GM18502 (cell line): Measurements from ENCODE around the gene GPR152.

Experiments
- ATAC-seq: cut with Tn5 transposase; IDR thresholded peaks from one replicate; pipeline ENCODE4 v1.9.1; 2021; ENCODE audit warnings: mild to moderate bottlenecking; ENCODE audit not compliant: unreplicated experiment, poor library complexity

Gene GPR152

DNA sequence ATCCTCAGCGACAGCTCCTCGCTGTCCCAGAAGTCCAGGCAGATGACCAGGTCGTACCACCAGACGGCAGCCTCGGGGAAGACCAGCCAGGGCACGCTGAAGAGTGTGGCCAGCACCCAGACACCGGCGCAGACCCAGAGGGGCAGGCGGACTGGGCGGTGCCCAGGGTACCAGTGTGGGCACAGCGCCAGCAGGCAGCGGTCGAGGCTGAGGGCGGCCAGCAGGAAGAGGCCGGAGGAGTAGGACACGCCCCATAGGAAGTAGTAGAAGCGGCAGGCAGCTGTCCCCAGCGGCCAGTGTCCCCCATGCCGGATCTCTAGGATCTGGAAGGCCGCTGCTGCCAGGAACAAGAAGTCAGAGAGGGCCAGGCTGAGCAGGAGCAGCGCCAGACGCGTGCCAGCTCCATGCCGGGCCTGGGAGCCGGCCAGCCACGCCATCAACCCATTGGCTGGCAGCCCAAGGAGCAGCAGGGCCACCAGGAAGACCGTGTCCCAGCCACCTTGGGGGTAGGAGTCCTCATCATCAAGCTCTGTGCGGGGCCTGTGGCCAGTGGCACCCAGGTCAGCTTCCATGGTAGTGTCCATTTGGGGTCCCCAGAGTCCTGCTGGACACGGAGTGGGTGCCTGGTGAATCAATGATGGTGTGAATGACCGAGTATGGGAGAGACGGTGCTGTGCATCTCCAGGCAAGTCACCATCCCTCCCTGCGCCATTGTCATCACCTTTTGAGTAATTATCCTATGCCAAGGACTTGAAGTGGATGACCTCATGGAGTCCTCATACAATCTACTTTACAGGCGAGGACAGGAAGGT lies at the start of gene GPR152:
GPR152 (minus strand) TSS at position 589 of the 812 bp plus-strand sequence; CDS start at position 584, 5 bp downstream.
- no peak for ATAC-seq

GRCh38 chr11:67501854-67502253 lies 49.3 kb upstream of the GPR152 start:
- ATAC-seq, result no peak

DNA sequence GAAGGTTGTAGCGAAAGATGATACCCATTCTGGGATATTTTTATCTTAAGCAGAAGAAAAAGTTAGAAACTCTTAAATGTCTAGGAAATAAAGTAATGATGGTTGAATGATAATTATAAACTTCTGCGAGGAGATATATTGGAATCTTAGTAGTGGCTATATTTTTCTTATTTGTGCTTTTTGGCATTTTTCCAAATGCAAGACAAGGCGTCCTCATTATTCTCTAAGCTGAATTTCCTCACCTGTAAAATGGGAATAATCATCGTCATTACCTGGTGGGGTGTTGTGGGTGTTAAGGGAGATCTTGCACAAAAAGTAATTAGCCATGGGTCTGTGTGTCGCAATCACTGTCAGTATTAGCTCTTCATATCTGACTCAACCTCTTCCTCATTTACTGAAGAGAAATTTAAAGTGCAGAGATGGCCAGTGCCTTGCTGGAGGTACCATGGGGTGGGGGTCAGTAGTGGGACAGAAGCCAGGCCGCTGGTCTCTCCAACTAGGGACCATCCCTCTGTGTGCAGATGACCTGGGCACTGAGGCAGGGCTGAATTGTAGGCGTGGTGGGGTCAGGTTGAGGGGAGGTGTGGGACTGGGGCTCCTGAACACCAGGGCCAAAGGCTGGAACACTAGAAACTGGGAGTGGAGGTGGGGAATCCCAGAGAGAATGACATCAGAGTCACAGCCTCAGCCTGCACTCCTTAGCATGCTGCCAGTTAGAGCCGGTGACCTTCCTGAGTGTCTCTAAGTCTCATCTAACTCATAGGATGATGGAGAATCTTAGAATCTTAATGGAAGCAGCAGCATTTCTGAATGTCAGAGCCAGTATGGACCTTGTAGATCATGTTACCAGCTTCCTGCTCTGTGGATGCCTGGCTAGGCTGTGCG lies 48.5 kb upstream of the GPR152 start:
- no peak for ATAC-seq

DNA sequence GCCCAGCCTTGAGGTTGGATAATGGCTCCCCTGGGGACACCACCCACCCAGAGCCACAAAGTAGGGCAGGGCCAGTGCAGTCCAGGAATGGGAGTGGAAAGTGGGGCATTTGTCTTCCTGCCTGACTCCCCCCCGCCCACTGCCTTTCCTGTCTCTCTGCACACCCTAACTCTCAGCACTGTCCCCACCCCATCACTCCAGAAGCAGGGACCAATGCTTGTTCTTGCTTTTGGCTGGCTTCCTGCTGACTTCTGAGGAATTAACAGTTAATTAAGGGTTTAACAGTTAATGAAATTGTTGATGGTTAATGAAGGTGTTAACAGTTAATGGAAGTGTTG lies 47.9 kb upstream of the GPR152 start:
- no peak for ATAC-seq

GRCh38 chr11:67499808-67500483 lies 47.4 kb upstream of the GPR152 start:
- no peak for ATAC-seq

- no peak for ATAC-seq
These were observed 46.0 kb upstream of the GPR152 start for GRCh38 chr11:67498544-67498972.

DNA sequence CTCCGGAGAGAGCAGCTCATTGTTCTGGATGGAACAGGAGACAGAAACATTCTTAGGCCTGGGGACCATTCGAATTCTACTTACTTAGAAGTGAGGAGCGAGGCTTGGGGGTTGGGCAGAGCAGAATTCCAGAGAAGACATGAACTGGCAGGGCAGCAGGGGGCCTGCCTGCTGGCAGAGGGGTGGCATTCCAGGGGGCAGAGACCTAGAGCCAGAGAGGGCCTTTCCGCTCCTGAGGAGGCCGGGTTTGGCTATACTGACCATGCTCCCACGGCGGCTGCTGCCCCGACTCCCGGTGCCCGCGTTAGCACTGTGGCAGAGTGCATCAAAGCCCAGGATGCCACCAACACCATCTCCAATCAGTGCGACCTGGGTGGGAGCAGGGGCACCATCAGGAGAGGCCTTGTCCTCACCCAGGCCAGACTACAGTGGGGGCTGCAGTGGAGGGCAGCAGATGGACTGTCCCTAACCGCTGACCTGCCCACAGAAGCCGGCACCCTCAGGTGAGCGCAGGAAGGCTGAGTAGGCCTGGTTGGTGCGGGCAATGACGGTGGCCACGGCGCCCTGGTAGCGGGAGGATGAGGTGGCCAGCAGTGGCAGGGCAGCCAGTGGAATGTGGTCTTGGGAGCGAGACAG lies 45.2 kb upstream of the GPR152 start:
- no peak for ATAC-seq

DNA sequence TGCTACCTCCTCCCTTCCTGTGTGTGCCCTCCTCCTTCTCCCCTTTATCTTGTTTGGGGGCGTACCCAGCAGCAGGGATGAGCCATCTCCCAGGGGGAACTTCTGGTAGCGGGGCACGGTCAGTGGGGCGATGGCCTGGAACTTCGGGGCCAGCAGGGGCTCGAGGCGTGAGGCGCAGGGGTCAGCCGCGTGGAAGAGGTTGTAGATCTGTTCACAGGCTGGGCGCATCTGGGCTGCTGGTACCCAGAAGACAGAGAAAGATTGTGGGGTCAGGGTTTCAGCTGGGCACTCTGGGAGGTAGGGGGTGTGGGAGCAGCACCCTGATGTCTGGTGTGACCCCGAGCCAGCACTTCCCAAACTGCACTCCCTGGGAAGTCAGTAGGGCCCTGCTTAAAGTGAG lies 43.6 kb upstream of the GPR152 start:
- no peak for ATAC-seq

- no peak for ATAC-seq
These were observed 42.9 kb upstream of the GPR152 start for GRCh38 chr11:67495234-67496005.

GRCh38 chr11:67494371-67495233 lies 42.1 kb upstream of the GPR152 start:
- ATAC-seq, result no peak

- no peak for ATAC-seq
These were observed 41.2 kb upstream of the GPR152 start for GRCh38 chr11:67493548-67494370.

DNA sequence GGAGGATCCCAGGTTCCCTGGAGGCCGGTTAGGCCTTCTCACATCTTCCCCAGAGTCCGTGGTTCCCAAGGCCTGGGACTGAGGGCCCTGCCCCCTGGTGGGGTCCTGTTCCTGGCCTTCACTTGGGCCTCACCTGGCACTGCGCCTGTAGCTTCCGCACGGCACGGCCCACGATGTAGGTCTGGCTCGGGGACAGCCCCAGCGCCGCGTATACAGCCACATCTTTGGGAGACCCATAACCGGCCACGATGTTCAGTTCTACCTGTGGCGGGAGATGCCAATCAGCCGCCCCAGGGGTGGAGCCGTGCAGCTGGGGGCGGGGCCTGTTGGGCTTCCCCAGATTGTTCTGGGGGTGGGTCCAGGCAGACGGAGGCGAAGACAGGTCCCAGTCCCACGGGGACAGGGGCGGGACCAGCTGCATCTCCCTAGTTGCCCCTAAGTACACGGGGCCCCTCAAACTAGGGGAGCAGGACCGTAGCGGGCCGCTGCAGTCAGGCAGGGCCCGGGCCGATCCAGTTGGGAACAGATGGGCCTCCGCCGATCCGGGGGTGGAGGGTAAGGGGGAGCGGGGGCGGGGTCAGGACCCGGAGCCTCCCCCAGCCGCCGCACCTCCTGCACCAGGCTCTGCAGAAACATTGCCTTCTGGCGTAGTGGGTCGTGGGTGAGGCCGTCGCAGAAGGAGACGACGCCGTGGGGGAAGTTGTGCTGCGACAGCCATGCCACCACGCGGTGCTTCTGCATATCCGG lies 40.4 kb upstream of the GPR152 start:
- no peak for ATAC-seq

DNA sequence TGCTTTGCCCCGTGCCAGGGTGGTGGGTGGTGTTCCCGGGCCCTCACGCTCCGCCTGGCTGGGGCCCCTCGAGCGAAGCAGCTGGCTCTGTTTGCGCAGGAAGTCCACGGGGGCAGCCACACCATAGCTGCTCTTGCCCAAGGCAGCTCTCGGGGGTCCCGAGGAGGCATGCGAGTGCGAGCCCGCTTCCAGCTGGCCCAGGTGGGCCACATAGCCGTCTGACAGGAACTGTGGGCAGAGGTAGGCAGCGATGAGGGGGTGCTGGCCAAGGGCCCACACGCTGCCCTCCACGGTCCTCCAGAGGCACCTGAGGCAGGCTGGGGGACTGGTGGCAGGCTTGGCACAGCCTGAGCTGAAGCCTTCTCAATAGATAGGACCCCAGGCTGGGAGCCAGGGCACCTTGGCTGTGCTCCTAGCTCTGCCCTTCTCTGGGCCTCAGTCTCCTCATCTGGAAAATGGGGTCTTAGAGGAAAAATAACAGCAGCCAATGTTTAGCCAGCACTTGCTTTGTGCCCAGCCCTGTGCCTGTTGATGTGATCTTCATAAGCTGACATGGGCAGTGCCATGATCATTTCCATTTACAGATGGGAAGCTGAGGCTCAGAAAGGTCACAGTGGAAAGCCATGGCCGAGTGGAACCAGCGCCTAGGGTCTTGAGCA lies 39.7 kb upstream of the GPR152 start:
- ATAC-seq, result no peak

DNA sequence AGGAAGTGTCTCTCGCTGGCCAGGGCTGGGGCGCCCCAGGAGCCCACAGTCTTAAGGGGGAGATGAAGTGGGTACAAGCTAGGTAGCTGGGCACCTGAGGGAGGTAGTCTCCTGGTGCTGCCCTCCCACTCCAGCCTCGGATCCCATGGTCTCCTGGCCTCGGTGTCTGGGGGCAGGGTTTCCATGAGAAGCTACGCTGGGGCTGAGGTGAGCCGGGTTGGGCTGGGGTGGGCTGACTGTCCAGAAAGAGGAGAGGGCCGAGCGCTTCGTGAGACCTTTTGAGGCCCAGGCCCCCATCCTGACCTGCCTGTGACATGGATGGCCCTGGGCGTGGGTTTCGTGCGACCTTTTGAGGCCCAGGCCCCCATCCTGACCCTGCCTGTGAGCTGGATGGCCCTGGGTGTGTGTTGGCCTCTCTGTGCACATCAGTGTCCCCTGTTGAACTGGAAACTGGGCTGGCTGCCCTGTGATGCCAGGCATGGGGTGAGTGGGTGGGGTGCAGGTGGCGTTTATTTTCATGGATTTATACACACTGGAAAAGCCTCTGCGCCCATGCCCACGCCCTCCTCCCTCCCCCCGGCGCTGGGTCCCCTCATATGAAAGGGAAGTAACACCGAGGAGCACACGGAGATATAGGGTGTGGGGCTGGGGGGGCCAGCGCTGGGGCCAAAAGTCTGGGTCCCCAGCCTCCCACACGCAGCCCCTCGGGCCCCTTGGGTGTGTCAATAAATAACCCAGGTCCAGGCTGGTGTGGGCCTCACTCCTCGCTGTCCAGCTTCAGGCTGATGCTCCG lies 38.9 kb upstream of the GPR152 start:
- no peak for ATAC-seq

DNA sequence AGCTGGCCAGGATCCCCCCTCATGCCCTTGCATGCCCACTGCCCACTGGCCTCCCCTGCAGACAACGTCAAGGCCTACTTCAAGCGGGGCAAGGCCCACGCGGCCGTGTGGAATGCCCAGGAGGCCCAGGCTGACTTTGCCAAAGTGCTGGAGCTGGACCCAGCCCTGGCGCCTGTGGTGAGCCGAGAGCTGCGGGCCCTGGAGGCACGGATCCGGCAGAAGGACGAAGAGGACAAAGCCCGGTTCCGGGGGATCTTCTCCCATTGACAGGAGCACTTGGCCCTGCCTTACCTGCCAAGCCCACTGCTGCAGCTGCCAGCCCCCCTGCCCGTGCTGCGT lies 38.2 kb upstream of the GPR152 start:
- ATAC-seq, result no peak
